Activated naive CD4-positive, alpha-beta T cell treated with Interleukin-2 at 50 U/mL for 16 hours (primary cell): Measurements from ENCODE around the gene LRRC47.

Experiments
- DNase-seq: peaks from one replicate; pipeline ENCODE4 v3.0.0-alpha.2; 2020

LRRC47 gene

GRCh38 chr1:3746389-3746829, 49.9 kb downstream of the LRRC47 start:
- DNase-seq = no peak

- no peak for DNase-seq
These were observed 50.5 kb downstream of the LRRC47 start for GRCh38 chr1:3745590-3746381.

- DNase-seq = no peak
These were observed 51.2 kb downstream of the LRRC47 start for GRCh38 chr1:3745071-3745470.

GRCh38 chr1:3744646-3745045, 51.7 kb downstream of the LRRC47 start:
- DNase-seq = no peak

- no peak for DNase-seq
These were observed 52.5 kb downstream of the LRRC47 start for GRCh38 chr1:3743826-3744225.

- no peak for DNase-seq
These were observed 52.9 kb downstream of the LRRC47 start for GRCh38 chr1:3743421-3743820.

GRCh38 chr1:3742439-3743298, 53.6 kb downstream of the LRRC47 start:
- DNase-seq = no peak

- no peak for DNase-seq
These were observed 54.5 kb downstream of the LRRC47 start for GRCh38 chr1:3741566-3742438.

- DNase-seq = no peak
These were observed 55.5 kb downstream of the LRRC47 start for GRCh38 chr1:3740752-3741151.

- DNase-seq = no peak
These were observed 56.3 kb downstream of the LRRC47 start for GRCh38 chr1:3740042-3740441.

- no peak for DNase-seq
These were observed 57.4 kb downstream of the LRRC47 start for GRCh38 chr1:3738943-3739342.

- no peak for DNase-seq
These were observed 59.6 kb downstream of the LRRC47 start for GRCh38 chr1:3736708-3737107.

GRCh38 chr1:3736131-3736561, 60.2 kb downstream of the LRRC47 start:
- DNase-seq = no peak

- DNase-seq = no peak
These were observed 60.6 kb downstream of the LRRC47 start for GRCh38 chr1:3735688-3736087.

- DNase-seq = no peak
These were observed 61.1 kb downstream of the LRRC47 start for GRCh38 chr1:3735027-3735681.

- no peak for DNase-seq
These were observed 61.7 kb downstream of the LRRC47 start for GRCh38 chr1:3734602-3735001.

- DNase-seq = no peak
These were observed 62.3 kb downstream of the LRRC47 start for GRCh38 chr1:3733883-3734589.

GRCh38 chr1:3733094-3733882, 63.0 kb downstream of the LRRC47 start:
- no peak for DNase-seq

- DNase-seq = no peak
These were observed 63.7 kb downstream of the LRRC47 start for GRCh38 chr1:3732434-3733093.
